PC-9 (cell line): Measurements from ENCODE around the gene IKZF2.

Experiments used
- CTCF ChIP-seq: fragments of 200-600 bp; sonication (generic); conservative IDR thresholded peaks from 2 replicates; pipeline ENCODE4 v1.6.1; 2017; ENCODE audit warnings: mixed run types, antibody characterized with exemption, mild to moderate bottlenecking, moderate library complexity
- EZH2 ChIP-seq: fragments of 200-600 bp; sonication (generic); IDR thresholded peaks from 2 replicates; pipeline ENCODE4 v1.8.0; 2017; ENCODE audit warnings: antibody characterized with exemption, low read depth

- TF ChIP-seq CTCF (no peak), EZH2 (no peak)
Measured at GRCh38 chr2:213089438-213089837, 62.0 kb downstream of the IKZF2 start.
